ENCODE data around the gene NOD2.

- TF ChIP-seq MAX (IDR thresholded peaks at IDR 0.05; ENCODE audit: low read depth, low read length) (no peak), POLR2A (IDR thresholded peaks at IDR 0.05; ENCODE audit: extremely low read depth, insufficient read length) (no peak)
- TF ChIP-seq, protein P1, sequence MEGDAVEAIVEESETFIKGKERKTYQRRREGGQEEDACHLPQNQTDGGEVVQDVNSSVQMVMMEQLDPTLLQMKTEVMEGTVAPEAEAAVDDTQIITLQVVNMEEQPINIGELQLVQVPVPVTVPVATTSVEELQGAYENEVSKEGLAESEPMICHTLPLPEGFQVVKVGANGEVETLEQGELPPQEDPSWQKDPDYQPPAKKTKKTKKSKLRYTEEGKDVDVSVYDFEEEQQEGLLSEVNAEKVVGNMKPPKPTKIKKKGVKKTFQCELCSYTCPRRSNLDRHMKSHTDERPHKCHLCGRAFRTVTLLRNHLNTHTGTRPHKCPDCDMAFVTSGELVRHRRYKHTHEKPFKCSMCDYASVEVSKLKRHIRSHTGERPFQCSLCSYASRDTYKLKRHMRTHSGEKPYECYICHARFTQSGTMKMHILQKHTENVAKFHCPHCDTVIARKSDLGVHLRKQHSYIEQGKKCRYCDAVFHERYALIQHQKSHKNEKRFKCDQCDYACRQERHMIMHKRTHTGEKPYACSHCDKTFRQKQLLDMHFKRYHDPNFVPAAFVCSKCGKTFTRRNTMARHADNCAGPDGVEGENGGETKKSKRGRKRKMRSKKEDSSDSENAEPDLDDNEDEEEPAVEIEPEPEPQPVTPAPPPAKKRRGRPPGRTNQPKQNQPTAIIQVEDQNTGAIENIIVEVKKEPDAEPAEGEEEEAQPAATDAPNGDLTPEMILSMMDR (IDR thresholded peaks at IDR 0.05; ENCODE audit: low read depth, low read length): no peak
Measured at GRCh38 chr16:50659806-50660205, 33.6 kb upstream of the NOD2 start.
